ENCODE results near the gene BAG5.

The BAG5 gene

GRCh38 chr14:103510724-103511693 is 51.4 kb downstream of the BAG5 start:
- H3K36me3 ChIP-seq: peaks cover 84% of the 10 kb centered on the region
- no peaks in the 10 kb centered on the region for H3K27me3 ChIP-seq
- H3K27ac ChIP-seq: no peak overlapping the region
- TF ChIP-seq CTCF (IDR thresholded peaks at IDR 0.05): no peak
- H3K4me3 ChIP-seq (ENCODE audit: low read depth in 1 of 2, low read length in 1 of 2): no peak overlapping the region
- H3K9me3 ChIP-seq: no peaks in the 10 kb centered on the region
- H3K4me1 ChIP-seq (ENCODE audit: control insufficient read depth in 1 of 2, insufficient read depth in 1 of 2, low read depth in 1 of 2, low read length in 1 of 2): no peaks in the 10 kb centered on the region

- Histone ChIP-seq H3K9me3 (no peaks in the 10 kb centered on the region), H3K36me3 (peaks cover 91% of the 10 kb centered on the region)
Observed at GRCh38 chr14:103509864-103510723, 52.4 kb downstream of the BAG5 start.

GRCh38 chr14:103508521-103509329 is 53.7 kb downstream of the BAG5 start:
- Histone ChIP-seq H3K36me3 (peaks cover 95% of the 10 kb centered on the region), H3K27me3 (no peaks in the 10 kb centered on the region), H3K4me3 (ENCODE audit: low read depth in 1 of 2, low read length in 1 of 2) (no peak overlapping the region), H3K27ac (no peak overlapping the region), H3K4me1 (ENCODE audit: control insufficient read depth in 1 of 2, insufficient read depth in 1 of 2, low read depth in 1 of 2, low read length in 1 of 2) (no peaks in the 10 kb centered on the region), H3K9me3 (no peaks in the 10 kb centered on the region)
- no peak for TF ChIP-seq CTCF (IDR thresholded peaks at IDR 0.05)

More at GRCh38 chr14:103509864-103510723, 52.4 kb downstream of the BAG5 start:
- Histone ChIP-seq H3K4me1 (ENCODE audit: control insufficient read depth in 1 of 2, insufficient read depth in 1 of 2, low read depth in 1 of 2, low read length in 1 of 2) (no peaks in the 10 kb centered on the region), H3K27ac (no peak overlapping the region), H3K27me3 (no peaks in the 10 kb centered on the region), H3K4me3 (ENCODE audit: low read depth in 1 of 2, low read length in 1 of 2) (no peak overlapping the region)
- no peak for TF ChIP-seq CTCF (IDR thresholded peaks at IDR 0.05)

- H3K27ac ChIP-seq: peak overlapping the region; percentile 31
- H3K4me3 ChIP-seq (ENCODE audit: low read depth in 1 of 2, low read length in 1 of 2): no peak overlapping the region
- no peak for TF ChIP-seq CTCF (IDR thresholded peaks at IDR 0.05)
- no peaks in the 10 kb centered on the region for H3K9me3 ChIP-seq
- no peaks in the 10 kb centered on the region for H3K27me3 ChIP-seq
- peaks cover 95% of the 10 kb centered on the region for H3K36me3 ChIP-seq
- H3K4me1 ChIP-seq (ENCODE audit: control insufficient read depth in 1 of 2, insufficient read depth in 1 of 2, low read depth in 1 of 2, low read length in 1 of 2): no peaks in the 10 kb centered on the region
Observed at GRCh38 chr14:103507751-103508150, 54.7 kb downstream of the BAG5 start.

Data from neutrophil (primary cell).